Tibial artery (tissue), 4 donors: ENCODE measurements around the gene ECI1.
A peak's percentile ranks its signal among the peaks of the same experiment; 100 is the strongest.

Source experiments
- DNase-seq, 2 donors: peaks; one replicate each; pipeline ENCODE4 v3.0.0-alpha.2; 2019
- H3K27ac ChIP-seq, 2 donors: fragments of 200-600 bp; sonication (generic) in 1 of 2; 1 replicate in 1 of 2; 2 replicates in 1 of 2; pipeline ENCODE4 v1.5.1; 2018 to 2019; ENCODE audit warnings: mild to moderate bottlenecking in 1 of 2
- H3K27me3 ChIP-seq, 2 donors: fragments of 200-600 bp; sonication (generic) in 1 of 2; one replicate each; pipeline versions ENCODE4 v1.5.1 to v1.6.0; 2016 to 2019
- H3K36me3 ChIP-seq, 3 donors: fragments of 200-600 bp; sonication (generic) in 2 of 3; one replicate each; pipeline ENCODE4 v1.5.1; 2016 to 2019; ENCODE audit warnings: mild to moderate bottlenecking in 2 of 3
- H3K4me1 ChIP-seq, 4 donors: fragments of 200-600 bp; sonication (generic) in 2 of 4; 1 replicate in 3 of 4; 2 replicates in 1 of 4; pipeline ENCODE4 v1.5.1; 2016 to 2019
- H3K4me3 ChIP-seq, 2 donors: fragments of 200-600 bp; sonication (generic) in 1 of 2; 1 replicate in 1 of 2; 2 replicates in 1 of 2; pipeline ENCODE4 v1.5.1; 2018 to 2019; ENCODE audit warnings: mild to moderate bottlenecking in 2 of 2
- H3K9me3 ChIP-seq, 3 donors: fragments of 200-600 bp; sonication (generic) in 1 of 3; one replicate each; pipeline ENCODE4 v1.5.1; 2016 to 2019
- intact Hi-C: fragments of 100-400 bp; cut with DNase I; formaldehyde crosslinking; loops from one replicate; pipeline ENCODE4 v1.15.0; 2023; ENCODE audit warnings: low total_unique reads
- TF ChIP-seq, protein P1 (sequence below), 2 experiments: fragments of 200-600 bp in 1 of 2; fragments of 450-650 bp in 1 of 2; IDR thresholded peaks; one replicate each; pipeline ENCODE4 v1.5.1; 2017 to 2019; ENCODE audit warnings: antibody characterized with exemption in 2 of 2, mild to moderate bottlenecking in 1 of 2, moderate library complexity in 1 of 2

Gene ECI1

GRCh38 chr16:2207872-2208271 lies 43.5 kb downstream of the ECI1 start:
- H3K4me3 ChIP-seq: no peak overlapping the region
- H3K27ac ChIP-seq: no peak overlapping the region
- H3K36me3 ChIP-seq: peaks cover 18 to 47% (median 32%) of the 10 kb centered on the region in 3 donors
- peaks cover 0 to 27% (median 20%) of the 10 kb centered on the region in 4 donors for H3K4me1 ChIP-seq
- no peaks in the 10 kb centered on the region for H3K27me3 ChIP-seq
- intact Hi-C loops: no loop called here
- no peaks in the 10 kb centered on the region for H3K9me3 ChIP-seq
- TF ChIP-seq, protein P1, sequence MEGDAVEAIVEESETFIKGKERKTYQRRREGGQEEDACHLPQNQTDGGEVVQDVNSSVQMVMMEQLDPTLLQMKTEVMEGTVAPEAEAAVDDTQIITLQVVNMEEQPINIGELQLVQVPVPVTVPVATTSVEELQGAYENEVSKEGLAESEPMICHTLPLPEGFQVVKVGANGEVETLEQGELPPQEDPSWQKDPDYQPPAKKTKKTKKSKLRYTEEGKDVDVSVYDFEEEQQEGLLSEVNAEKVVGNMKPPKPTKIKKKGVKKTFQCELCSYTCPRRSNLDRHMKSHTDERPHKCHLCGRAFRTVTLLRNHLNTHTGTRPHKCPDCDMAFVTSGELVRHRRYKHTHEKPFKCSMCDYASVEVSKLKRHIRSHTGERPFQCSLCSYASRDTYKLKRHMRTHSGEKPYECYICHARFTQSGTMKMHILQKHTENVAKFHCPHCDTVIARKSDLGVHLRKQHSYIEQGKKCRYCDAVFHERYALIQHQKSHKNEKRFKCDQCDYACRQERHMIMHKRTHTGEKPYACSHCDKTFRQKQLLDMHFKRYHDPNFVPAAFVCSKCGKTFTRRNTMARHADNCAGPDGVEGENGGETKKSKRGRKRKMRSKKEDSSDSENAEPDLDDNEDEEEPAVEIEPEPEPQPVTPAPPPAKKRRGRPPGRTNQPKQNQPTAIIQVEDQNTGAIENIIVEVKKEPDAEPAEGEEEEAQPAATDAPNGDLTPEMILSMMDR (IDR thresholded peaks at IDR 0.05): no peak
- no peak for DNase-seq

GRCh38 chr16:2206780-2207433 lies 44.5 kb downstream of the ECI1 start:
- TF ChIP-seq, protein P1 (IDR thresholded peaks at IDR 0.05): no peak
- intact Hi-C loops: no loop called here
- peaks cover 0 to 18% (median 15%) of the 10 kb centered on the region in 4 donors for H3K4me1 ChIP-seq

DNA sequence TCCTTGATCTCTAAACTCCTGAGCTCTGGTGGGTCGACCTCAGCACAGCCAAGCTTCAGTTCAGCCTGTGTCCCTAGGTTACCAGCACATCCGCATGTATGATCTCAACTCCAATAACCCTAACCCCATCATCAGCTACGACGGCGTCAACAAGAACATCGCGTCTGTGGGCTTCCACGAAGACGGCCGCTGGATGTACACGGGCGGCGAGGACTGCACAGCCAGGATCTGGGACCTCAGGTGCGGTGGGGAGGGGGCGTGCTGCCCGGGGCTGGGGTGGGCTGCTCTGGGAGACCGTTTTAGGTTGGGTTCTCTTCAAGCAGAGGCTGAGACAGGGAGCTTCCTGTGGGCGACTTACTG lies 45.0 kb downstream of the ECI1 start:
- DNase-seq: no peak
- H3K4me3 ChIP-seq: peak overlapping the region; percentile 68 to 75
- H3K27ac ChIP-seq: peak overlapping the region; percentile 94 to 95
- intact Hi-C loops: no loop called here
- no peaks in the 10 kb centered on the region for H3K27me3 ChIP-seq
- no peaks in the 10 kb centered on the region for H3K9me3 ChIP-seq
- TF ChIP-seq, protein P1 (IDR thresholded peaks at IDR 0.05): no peak
- H3K4me1 ChIP-seq: peaks cover 0 to 18% (median 13%) of the 10 kb centered on the region in 4 donors
- H3K36me3 ChIP-seq: peaks cover 18 to 40% (median 24%) of the 10 kb centered on the region in 3 donors

More at GRCh38 chr16:2206780-2207433, 44.5 kb downstream of the ECI1 start:
- H3K4me3 ChIP-seq: peak overlapping the region in 1 of 2 donors; percentile 75
- no peak for DNase-seq
- H3K27me3 ChIP-seq: no peaks in the 10 kb centered on the region
- no peak overlapping the region for H3K27ac ChIP-seq
- no peaks in the 10 kb centered on the region for H3K9me3 ChIP-seq
- H3K36me3 ChIP-seq: peaks cover 18 to 40% (median 25%) of the 10 kb centered on the region in 3 donors

- Histone ChIP-seq H3K9me3 (no peaks in the 10 kb centered on the region), H3K27me3 (no peaks in the 10 kb centered on the region), H3K4me1 (peaks cover 0 to 18% (median 13%) of the 10 kb centered on the region in 4 donors), H3K36me3 (peaks cover 18 to 40% (median 24%) of the 10 kb centered on the region in 3 donors), H3K4me3 (peak overlapping the region; percentile 68 to 75), H3K27ac (peak overlapping the region; percentile 94 to 95)
- intact Hi-C loops: no loop called here
- TF ChIP-seq, protein P1 (IDR thresholded peaks at IDR 0.05): no peak
- peak; percentile 29 to 75 for DNase-seq
These were observed 45.4 kb downstream of the ECI1 start for GRCh38 chr16:2205967-2206313.

DNA sequence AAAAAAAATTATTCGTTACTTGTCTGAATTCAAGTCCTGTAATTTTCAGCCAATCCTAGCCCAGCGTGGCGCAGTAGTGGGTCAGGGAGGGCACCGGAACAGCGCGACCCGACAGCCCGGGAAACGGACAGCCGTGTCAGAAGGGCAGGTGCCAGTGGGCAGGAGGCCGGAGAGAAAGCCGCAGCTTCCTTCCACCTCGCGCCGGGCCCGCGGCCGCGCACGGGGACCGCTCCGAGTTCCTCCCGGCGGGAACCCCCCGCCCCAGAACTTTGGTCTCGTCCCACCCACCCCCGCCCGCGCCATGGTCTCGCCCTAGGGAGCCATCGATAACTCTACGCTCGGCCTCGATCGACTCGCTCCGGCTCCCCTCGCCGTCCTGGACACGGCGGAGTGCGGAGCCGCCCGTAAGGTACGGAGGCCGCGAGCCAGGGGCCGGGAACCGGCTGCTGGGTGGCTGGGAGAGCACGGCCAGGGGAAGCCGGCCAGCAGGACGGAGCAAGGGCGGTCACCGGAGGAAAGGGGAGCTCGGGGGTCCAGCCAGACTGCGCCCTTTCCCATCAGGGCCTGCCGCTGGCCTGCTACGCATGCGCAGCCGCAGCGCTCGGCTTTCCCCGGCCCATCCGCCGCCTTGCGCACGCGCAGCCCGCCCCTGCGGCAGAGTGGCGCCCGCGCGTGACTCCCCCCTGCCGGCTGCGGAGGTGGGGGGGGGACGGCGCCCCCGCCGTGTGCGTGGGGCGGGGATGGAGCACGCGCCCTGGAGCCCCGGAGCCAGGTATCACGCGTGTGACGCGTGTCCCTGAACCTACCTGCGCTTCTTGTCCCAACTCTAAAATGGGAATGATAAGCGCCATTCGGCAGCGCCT lies 46.1 kb downstream of the ECI1 start, which contains the start of gene MLST8:
MLST8 (plus strand) TSS at position 351 of the 863 bp plus-strand sequence. CDS start 632 bp downstream, outside the sequence.
- intact Hi-C loops: no loop called here
- Histone ChIP-seq H3K9me3 (no peaks in the 10 kb centered on the region), H3K27me3 (no peaks in the 10 kb centered on the region), H3K4me1 (peaks cover 0 to 18% (median 13%) of the 10 kb centered on the region in 4 donors), H3K27ac (peak within 1 kb of the TSS; percentile 94 to 95), H3K4me3 (peak within 1 kb of the TSS; percentile 68 to 75), H3K36me3 (peaks cover 18 to 38% (median 24%) of the 10 kb centered on the region in 3 donors)
- TF ChIP-seq, protein P1 (IDR thresholded peaks at IDR 0.05): peak in 1 of 2 experiments; percentile 19
- peak; percentile 77 to 92 for DNase-seq
